ENCODE measurements around the gene RUNDC3A. TPM values are rescaled to one million over a fixed set of nuclear protein-coding genes. Genes with fewer than 3 reads are reported as not detected.

RUNDC3A gene
- total and polyA plus RNA-seq, 2 of the 8 experiments (the other 6 are each of a cell fraction or from before 2014, with no cell fraction given) = 6.4 to 13.8 TPM

DNA sequence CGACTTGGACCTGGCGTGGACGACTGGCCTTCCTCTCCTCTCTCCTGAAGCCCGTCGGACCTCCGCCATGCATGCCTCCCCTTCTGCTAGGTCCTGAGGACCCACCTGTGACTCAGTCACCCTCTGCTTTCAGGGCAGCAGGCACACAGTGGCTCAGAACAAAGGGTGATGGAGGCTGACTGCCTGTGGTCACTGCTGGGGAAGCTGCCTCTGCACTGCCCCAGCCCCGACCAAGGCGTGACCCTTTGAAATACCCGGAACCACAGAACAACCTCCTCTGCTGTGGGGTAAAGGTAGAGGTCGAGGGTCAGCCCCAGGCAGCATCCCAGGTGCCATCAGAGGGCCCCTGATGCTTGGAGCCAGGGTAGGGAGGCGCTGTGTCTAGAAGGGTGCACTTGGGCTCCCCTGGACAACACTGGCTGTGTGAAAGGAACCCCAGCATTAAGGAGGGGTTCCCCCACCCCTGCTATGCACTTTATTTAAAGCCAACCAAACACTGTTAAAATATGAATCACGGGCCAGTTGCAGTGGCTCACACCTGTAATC lies 27.9 kb upstream of the RUNDC3A start (continued):
- TF ChIP-seq, protein P1, sequence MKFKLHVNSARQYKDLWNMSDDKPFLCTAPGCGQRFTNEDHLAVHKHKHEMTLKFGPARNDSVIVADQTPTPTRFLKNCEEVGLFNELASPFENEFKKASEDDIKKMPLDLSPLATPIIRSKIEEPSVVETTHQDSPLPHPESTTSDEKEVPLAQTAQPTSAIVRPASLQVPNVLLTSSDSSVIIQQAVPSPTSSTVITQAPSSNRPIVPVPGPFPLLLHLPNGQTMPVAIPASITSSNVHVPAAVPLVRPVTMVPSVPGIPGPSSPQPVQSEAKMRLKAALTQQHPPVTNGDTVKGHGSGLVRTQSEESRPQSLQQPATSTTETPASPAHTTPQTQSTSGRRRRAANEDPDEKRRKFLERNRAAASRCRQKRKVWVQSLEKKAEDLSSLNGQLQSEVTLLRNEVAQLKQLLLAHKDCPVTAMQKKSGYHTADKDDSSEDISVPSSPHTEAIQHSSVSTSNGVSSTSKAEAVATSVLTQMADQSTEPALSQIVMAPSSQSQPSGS (IDR thresholded peaks at IDR 0.05; ENCODE audit: low read length) = no peak
- no peak for TF ChIP-seq SAP30 (IDR thresholded peaks at IDR 0.05; ENCODE audit: insufficient read depth, insufficient replicate concordance, low read length)
- no peak for TF ChIP-seq POLR2A (IDR thresholded peaks at IDR 0.05; ENCODE audit: control extremely low read depth in 1 of 2, low read depth in 2 of 2, low read length in 2 of 2)
- no peak for TF ChIP-seq RBBP5 (IDR thresholded peaks at IDR 0.05; ENCODE audit: borderline replicate concordance, low read depth, low read length)
- no peak for TF ChIP-seq CEBPB (IDR thresholded peaks at IDR 0.05; ENCODE audit: low read depth, low read length)
- TF ChIP-seq KDM5A (IDR thresholded peaks at IDR 0.05; ENCODE audit: low read length) = no peak
- TF ChIP-seq JUN (IDR thresholded peaks at IDR 0.05; ENCODE audit: low read depth, low read length) = no peak
- TF ChIP-seq PHF8 (conservative IDR thresholded peaks at IDR 0.05; ENCODE audit: low read depth, low read length) = no peak
- no peak for TF ChIP-seq CBX8 (IDR thresholded peaks at IDR 0.05; ENCODE audit: borderline replicate concordance, low read depth, low read length)
- TF ChIP-seq, protein P2, sequence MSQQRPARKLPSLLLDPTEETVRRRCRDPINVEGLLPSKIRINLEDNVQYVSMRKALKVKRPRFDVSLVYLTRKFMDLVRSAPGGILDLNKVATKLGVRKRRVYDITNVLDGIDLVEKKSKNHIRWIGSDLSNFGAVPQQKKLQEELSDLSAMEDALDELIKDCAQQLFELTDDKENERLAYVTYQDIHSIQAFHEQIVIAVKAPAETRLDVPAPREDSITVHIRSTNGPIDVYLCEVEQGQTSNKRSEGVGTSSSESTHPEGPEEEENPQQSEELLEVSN (IDR thresholded peaks at IDR 0.05) = no peak
